ENCODE measurements around the gene SLC35D2. TPM values are rescaled to one million over a fixed set of nuclear protein-coding genes. Genes with fewer than 3 reads are reported as not detected.
"Not testable (repeated sequence)": the region's sequence is repeated elsewhere in the genome, so short reads cannot be mapped to it uniquely, and the experiment has no call there.

The SLC35D2 gene
- total RNA-seq, 1 donor = 18.5 TPM

DNA sequence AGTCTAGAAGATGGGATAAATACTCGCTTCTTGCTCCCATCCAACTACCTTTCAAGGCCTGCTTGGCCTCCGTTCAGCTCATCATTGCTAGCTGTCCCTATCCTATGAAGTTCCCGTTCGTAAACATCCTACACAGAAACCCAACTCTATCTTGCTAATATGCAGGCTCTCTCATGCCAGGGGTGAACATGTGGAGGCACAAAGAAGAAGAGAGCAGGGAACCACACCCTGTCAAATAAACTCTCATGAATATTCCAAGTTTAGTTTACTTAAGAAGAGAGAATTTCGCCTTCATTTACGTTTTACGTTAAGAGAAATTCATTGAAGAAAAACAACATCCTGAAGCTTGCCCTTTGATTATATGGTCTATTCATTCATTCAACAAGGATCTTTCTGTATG lies 73.7 kb downstream of the SLC35D2 start:
- peaks cover 3% of the 10 kb centered on the region for H3K9me3 ChIP-seq (ENCODE audit: low read depth, low read length)
- no peak for TF ChIP-seq CTCF (IDR thresholded peaks at IDR 0.05; ENCODE audit: extremely low read depth, low read depth, low read length)
- H3K36me3 ChIP-seq (ENCODE audit: insufficient read depth, low read length) = no peaks in the 10 kb centered on the region

GRCh38 chr9:96306958-96307357 lies 76.6 kb downstream of the SLC35D2 start:
- not testable (repeated sequence) for H3K4me2 ChIP-seq (ENCODE audit: insufficient read depth, low read length)

More for the DNA sequence above, 73.7 kb downstream of the SLC35D2 start:
- DNase-seq (ENCODE audit: insufficient read length, low spot score, missing footprints) = no peak
- H3K4me1 ChIP-seq (ENCODE audit: insufficient read depth, low read length) = no peaks in the 10 kb centered on the region
- no peak overlapping the region for H3K4me2 ChIP-seq (ENCODE audit: insufficient read depth, low read length)
- H3K79me2 ChIP-seq (ENCODE audit: insufficient read depth, low read length) = no peaks in the 10 kb centered on the region
- H3K27me3 ChIP-seq (ENCODE audit: insufficient read depth, low read length) = no peaks in the 10 kb centered on the region
- no peak overlapping the region for H3K4me3 ChIP-seq (ENCODE audit: insufficient read depth, low read length)
- H4K20me1 ChIP-seq (ENCODE audit: insufficient read depth, low read length) = no peaks in the 10 kb centered on the region
- H2AFZ ChIP-seq (ENCODE audit: low read length) = no peak overlapping the region
- no peak overlapping the region for H3K27ac ChIP-seq (ENCODE audit: low read depth, low read length)

GRCh38 chr9:96305171-96305570 lies 78.3 kb downstream of the SLC35D2 start:
- H3K4me2 ChIP-seq (ENCODE audit: insufficient read depth, low read length) = no peak overlapping the region
- no peaks in the 10 kb centered on the region for H3K79me2 ChIP-seq (ENCODE audit: insufficient read depth, low read length)
- H3K4me1 ChIP-seq (ENCODE audit: insufficient read depth, low read length) = no peaks in the 10 kb centered on the region
- H3K9me3 ChIP-seq (ENCODE audit: low read depth, low read length) = no peaks in the 10 kb centered on the region
- H3K36me3 ChIP-seq (ENCODE audit: insufficient read depth, low read length) = no peaks in the 10 kb centered on the region
- no peak overlapping the region for H3K27ac ChIP-seq (ENCODE audit: low read depth, low read length)
- H4K20me1 ChIP-seq (ENCODE audit: insufficient read depth, low read length) = no peaks in the 10 kb centered on the region
- no peaks in the 10 kb centered on the region for H3K27me3 ChIP-seq (ENCODE audit: insufficient read depth, low read length)
- no peak for TF ChIP-seq CTCF (IDR thresholded peaks at IDR 0.05; ENCODE audit: extremely low read depth, low read depth, low read length)
- no peak overlapping the region for H2AFZ ChIP-seq (ENCODE audit: low read length)
- DNase-seq (ENCODE audit: insufficient read length, low spot score, missing footprints) = no peak
- no peak overlapping the region for H3K4me3 ChIP-seq (ENCODE audit: insufficient read depth, low read length)

More at GRCh38 chr9:96306958-96307357, 76.6 kb downstream of the SLC35D2 start:
- H3K27me3 ChIP-seq (ENCODE audit: insufficient read depth, low read length); H4K20me1 ChIP-seq (ENCODE audit: insufficient read depth, low read length); H3K36me3 ChIP-seq (ENCODE audit: insufficient read depth, low read length); H2AFZ ChIP-seq (ENCODE audit: low read length); H3K79me2 ChIP-seq (ENCODE audit: insufficient read depth, low read length); H3K27ac ChIP-seq (ENCODE audit: low read depth, low read length); H3K9me3 ChIP-seq (ENCODE audit: low read depth, low read length); H3K4me1 ChIP-seq (ENCODE audit: insufficient read depth, low read length); H3K4me3 ChIP-seq (ENCODE audit: insufficient read depth, low read length); DNase-seq (ENCODE audit: insufficient read length, low spot score, missing footprints): not testable (repeated sequence)

DNA sequence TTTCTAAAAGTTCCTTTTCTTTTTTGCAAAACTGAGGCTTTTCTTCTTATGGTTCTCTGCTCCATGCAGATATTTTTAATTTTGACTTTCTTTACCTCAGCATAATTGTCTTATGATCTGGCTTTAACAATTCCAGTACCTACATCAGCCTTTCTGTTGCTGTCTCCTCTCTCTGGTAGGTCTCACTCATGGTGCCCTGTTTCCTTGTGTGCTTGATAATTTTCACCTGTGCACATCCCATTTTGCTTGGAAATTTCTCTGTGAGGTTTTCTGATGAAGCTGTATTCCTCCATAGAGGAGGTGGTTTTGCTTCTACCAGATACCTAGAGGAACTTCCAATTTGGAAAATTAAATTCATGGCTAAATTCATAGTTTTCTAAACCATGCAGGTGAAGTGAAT lies 79.3 kb downstream of the SLC35D2 start:
- TF ChIP-seq CTCF (IDR thresholded peaks at IDR 0.05; ENCODE audit: extremely low read depth, low read depth, low read length) = no peak
- H3K79me2 ChIP-seq (ENCODE audit: insufficient read depth, low read length) = no peaks in the 10 kb centered on the region
- no peak for DNase-seq (ENCODE audit: insufficient read length, low spot score, missing footprints)
- H2AFZ ChIP-seq (ENCODE audit: low read length) = no peak overlapping the region
- no peak overlapping the region for H3K4me3 ChIP-seq (ENCODE audit: insufficient read depth, low read length)
- H3K36me3 ChIP-seq (ENCODE audit: insufficient read depth, low read length) = no peaks in the 10 kb centered on the region
- H3K4me2 ChIP-seq (ENCODE audit: insufficient read depth, low read length) = no peak overlapping the region
- no peaks in the 10 kb centered on the region for H3K27me3 ChIP-seq (ENCODE audit: insufficient read depth, low read length)
- no peaks in the 10 kb centered on the region for H3K9me3 ChIP-seq (ENCODE audit: low read depth, low read length)
- no peaks in the 10 kb centered on the region for H4K20me1 ChIP-seq (ENCODE audit: insufficient read depth, low read length)
- H3K4me1 ChIP-seq (ENCODE audit: insufficient read depth, low read length) = no peaks in the 10 kb centered on the region
- H3K27ac ChIP-seq (ENCODE audit: low read depth, low read length) = no peak overlapping the region
